GM18868 (cell line): Measurements from ENCODE around the gene MSL2.
"Not testable (repeated sequence)": the region's sequence is repeated elsewhere in the genome, so short reads cannot be mapped to it uniquely, and the experiment has no call there.

ENCODE experiments used
- ATAC-seq: cut with Tn5 transposase; IDR thresholded peaks from one replicate; pipeline ENCODE4 v1.9.1; 2021; ENCODE audit warnings: mild to moderate bottlenecking, moderate library complexity; ENCODE audit not compliant: unreplicated experiment

The MSL2 gene

DNA sequence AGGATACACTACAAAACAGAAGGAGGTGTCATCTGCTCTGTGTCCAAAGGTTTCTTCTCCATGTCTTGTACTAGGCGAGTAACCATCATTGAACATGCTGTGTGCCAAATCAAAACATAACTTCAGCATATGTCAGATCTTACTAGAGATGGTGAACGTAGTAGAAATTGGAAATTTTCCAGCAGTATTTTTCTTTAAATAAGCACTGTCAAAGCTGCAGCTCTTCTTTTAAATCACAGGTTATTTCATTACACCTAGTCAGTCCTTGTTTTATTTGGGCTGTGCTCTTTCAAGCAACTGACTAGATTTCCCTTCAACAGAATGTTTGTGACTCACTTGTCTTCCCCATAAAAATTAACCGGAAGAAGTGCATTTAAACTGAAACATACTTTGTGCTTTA lies 46.5 kb downstream of the MSL2 start:
- ATAC-seq: no peak

DNA sequence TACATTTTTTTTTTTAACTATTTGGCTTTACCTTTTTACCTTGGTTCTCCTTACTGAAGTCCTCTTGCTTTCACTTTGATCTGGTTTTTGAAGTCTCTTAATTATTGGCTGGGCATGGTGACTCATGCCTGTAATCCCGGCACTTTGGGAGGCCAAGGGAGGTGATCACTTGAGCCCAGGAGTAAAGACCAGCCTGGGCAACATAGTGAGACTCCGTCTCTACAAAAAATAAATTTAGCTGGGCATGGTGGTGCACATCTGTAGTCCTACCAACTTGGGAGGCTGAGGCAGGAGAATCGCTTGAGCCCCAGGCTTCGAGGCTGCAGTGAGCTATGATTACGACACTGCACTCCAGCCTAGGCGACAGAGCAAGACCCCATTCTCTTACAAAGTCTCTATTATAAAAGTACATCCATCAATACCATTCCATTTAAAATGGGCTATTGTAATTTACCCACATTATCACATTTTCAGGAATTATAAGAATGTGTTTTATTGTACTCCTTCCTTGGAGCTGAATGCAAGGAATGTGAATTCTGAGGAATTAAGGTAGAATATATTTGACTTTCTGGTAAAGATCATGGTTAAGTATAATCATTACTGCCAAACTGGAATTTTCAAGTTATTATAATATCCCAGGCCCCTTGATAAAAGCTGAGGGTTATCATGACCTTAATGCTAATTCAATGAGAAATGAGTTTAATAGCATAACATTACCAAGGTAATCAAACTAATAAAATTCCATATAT lies 49.0 kb downstream of the MSL2 start:
- ATAC-seq: no peak

DNA sequence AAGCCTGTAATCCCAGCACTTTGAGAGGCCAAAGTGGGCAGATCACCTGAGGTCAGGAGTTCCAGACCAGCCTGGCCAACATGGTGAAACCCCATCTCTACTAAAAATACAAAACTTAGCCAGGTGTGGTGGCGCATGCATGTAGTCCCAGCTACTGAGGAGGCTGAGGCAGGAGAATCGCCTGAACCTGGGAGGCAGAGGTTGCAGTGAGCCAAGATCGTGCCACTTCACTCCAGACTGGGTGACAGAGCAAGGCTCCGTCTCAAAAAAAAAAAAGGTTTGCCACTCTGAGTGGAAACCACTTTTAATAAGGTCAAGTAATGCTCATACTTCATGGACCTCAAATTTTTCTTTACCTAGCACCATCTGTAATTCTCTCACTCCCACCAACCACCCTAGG lies 51.7 kb downstream of the MSL2 start:
- ATAC-seq: not testable (repeated sequence)

DNA sequence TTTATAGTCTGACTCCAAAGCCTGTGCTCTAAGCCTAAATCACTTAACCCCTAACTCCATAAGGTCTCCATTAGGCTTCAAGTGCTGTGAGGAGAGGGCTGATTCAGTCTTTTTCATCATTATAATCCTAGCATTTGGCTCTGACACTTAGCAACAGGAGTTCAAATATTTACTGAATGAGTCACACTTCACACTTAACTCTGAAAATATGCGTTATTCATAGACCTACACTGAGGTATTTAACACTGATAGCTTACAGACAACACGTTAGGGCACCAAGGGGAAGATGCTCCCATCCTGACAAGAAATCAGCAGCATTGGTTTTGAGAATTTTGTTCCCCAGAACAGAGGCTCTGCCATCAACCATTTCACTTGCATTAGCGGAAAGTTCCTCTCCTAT lies 53.5 kb downstream of the MSL2 start:
- peak; percentile 52 for ATAC-seq

- ATAC-seq: no peak
These were observed 54.2 kb downstream of the MSL2 start for GRCh38 chr3:136141891-136142290.

- no peak for ATAC-seq
These were observed 54.8 kb downstream of the MSL2 start for GRCh38 chr3:136141291-136141785.

- no peak for ATAC-seq
These were observed 59.7 kb downstream of the MSL2 start for GRCh38 chr3:136136454-136136853.

GRCh38 chr3:136135039-136135802 lies 60.9 kb downstream of the MSL2 start:
- peak; percentile 50 for ATAC-seq

DNA sequence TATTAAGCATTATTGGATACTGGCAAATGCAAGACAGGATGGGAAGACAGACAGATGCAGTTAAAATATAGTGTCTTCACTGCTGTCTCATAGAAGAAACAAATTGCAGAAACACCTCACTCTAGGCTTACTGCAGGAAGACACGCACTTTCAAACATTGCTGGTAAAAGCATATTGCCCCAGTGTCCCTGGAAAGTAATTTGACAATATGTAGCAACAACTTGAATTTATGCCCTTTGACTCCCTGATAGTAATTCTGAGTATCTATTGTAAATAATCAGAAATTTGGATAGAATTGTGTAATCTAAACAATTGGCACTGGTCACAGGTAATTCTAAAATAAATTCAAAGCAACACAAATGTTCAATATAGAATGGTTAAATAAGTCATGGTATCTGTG lies 62.0 kb downstream of the MSL2 start:
- ATAC-seq: no peak

DNA sequence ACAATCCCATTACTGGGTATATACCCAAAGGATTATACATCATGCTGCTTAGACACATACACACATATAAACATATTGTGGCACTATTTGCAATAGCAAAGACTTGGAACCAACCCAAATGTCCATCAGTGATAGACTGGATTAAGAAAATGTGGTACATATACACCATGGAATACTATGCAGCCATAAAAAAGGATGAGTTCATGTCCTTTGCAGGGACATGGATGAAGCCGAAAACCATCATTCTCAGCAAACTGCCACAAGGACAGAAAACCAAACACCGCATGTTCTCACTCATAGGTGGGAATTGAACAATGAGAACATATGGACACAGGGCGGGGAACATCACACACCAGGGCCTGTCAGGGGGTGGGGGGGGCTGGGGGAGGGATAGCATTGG lies 64.5 kb downstream of the MSL2 start:
- ATAC-seq: not testable (repeated sequence)

GRCh38 chr3:136122006-136122405 lies 74.1 kb downstream of the MSL2 start:
- ATAC-seq: no peak

DNA sequence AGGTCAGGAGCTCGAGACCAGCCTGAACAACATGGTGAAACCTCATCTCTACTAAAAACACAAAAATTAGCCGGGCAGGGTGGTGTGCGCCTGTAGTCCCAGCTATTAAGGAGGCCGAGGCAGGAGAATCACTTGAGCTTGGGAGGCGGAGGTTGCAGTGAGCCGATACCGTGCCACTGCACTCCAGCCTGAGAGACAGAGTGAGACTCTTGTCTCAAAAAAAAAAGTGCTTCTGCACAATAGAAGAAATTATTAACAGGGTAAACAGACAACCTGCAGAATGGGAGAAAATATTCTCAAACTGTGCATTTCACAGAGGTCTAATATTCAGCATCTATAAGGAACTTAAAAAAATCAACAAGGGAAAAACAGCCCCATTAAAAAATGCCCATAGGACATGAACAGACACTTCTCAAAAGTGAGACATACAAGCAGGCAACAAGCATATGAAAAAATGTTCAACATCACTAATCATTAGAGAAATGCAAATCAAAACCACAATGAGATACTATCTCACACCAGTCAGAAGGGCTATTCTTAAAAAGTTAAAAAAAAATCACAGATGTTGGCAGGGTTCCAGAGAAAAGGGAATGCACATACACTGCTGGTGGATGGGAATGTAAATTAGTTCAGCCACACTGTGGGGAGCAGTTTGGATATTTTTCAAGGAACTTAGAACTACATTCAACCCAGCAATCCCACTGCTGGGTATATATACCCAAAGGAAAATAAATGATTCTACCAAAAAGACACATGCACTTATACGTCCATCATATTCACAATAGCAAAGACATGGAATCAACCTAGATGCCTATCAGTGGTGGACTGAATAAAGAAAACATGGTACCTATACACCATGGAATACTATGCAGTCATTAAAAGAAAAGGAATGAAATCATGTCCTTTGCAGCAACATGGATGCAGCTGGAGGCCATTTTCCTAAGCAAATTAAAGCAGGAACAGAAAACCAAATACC lies 75.5 kb downstream of the MSL2 start:
- ATAC-seq: peak; percentile 69

DNA sequence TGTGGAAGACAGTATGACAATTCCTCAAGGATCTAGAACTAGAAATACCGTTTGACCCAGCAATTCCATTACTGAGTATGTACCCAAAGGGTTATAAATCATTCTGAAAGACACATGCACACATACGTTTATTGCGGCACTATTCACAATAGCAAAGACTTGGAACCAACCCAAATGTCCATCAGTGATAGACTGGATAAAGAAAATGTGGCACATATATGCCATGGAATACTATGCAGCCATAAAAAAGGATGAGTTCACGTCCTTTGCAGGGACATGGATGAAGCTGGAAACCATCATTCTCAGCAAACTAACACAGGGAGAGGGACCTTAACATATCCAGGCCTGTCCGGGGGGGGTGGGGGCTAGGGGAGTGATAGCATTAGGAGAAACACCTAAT lies 76.4 kb downstream of the MSL2 start:
- not testable (repeated sequence) for ATAC-seq

DNA sequence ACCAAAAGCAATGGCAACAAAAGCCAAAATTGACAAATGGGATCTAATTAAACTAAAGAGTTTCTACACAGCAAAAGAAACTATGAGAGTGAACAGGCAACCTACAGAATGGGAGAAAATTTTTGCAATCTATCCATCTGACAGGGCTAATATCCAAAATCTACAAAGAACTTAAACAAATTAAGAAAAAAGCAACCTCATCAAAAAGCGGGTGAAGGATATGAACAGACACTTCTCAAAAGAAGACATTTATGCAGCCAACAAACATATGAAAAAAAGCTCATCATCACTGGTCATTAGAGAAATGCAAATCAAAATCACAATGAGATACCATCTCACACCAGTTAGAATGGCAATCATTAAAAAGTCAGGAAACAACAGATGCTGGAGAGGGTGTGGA lies 76.8 kb downstream of the MSL2 start:
- not testable (repeated sequence) for ATAC-seq

DNA sequence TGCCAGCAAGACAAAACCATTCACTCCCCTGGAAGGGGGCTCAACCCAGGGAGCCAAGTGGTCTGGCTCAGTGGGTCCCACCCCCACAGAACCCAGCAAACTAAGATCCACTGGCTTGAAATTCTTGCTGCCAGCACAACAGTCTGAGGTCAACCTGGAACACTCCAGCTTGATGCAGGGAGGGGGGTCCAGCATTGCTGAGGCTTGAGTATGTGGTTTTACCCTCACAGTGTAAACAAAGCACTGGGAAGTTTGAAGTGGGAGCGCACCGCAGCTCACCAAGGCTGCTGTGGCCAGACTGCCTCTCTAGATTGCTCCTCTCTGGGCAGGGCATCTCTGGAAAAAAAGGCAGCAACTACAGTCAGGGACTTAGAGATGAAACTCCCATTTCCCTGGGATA lies 81.7 kb downstream of the MSL2 start:
- no peak for ATAC-seq

DNA sequence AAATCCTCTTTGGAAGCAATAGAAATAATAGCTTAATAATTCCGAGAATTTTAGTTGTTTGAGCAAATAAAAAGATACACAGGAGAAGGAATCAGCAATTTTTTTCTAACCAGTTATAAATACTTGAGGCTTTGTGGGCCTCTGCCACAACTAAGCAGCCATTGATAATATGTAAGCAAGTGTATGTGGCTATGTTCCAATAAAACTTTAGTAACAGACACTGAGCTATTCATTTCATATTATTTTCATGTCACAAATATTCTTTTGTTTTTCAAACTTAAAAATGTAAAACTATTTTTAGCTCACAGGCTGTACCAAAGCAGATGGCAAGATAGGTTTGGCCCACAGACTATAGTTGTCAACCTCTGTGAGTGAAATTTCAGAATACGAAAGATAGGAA lies 85.7 kb downstream of the MSL2 start:
- ATAC-seq: no peak

- peak; percentile 96 for ATAC-seq
These were observed 86.6 kb downstream of the MSL2 start for GRCh38 chr3:136109499-136109898.

DNA sequence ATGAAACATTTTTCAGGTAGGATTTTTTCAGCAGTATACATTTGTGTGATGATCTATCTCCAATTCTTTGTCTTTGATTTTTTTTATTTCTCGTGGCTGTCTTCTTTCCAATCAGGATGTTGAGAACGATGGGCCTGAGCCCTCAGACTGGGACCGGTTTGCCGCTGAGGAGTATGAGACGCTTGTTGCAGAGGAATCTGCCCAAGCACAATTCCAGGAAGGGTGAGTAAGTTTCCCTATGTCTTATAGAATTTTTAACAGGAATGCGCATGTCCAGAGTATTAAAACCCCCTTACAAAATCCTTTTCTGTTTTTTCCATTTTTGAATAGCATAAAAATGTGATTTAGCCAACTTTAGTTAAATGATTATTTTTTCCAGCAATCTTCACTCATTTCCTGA lies 90.0 kb downstream of the MSL2 start:
- ATAC-seq: no peak

DNA sequence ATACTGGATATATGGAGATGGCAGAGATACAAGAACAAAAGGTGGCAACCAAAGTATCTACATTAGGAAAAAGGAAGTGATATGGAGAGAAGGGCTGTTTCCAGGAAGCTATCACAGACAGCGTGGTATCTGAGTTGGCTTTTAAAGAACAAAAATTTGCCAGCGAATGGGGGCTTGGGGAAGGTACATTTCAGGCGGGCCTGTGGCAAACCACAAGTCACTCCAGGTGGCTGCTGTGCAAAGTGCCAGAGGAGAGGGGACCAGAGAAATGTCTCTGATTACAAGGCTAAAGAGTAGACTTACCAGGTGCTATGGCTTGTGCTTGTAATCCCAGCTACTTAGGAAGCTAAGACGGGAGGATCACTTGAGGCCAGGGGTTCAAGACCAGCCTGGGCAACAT lies 91.1 kb downstream of the MSL2 start:
- ATAC-seq: no peak
